ENCODE results near the gene PDZD8.

DNA sequence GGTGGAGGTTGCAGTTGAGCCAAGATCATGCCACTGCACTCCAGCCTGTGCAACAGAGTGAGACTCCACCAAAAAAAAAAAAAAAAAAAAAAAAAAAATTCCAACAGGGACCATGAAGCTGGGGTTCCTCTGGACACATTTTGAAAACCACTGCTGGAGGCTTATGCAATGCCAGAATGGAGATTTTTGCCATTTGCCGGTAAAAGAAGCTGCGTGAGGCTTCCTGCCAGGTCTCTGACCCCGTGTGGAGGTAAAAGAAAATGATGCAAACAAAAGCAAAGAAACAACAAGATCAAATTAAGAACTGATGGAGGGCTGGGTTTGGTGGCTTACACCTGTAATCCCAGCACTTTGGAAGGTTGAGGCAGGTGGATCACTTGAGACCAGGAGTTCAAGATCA lies 30.5 kb upstream of the PDZD8 start:
- TF ChIP-seq, protein P1, sequence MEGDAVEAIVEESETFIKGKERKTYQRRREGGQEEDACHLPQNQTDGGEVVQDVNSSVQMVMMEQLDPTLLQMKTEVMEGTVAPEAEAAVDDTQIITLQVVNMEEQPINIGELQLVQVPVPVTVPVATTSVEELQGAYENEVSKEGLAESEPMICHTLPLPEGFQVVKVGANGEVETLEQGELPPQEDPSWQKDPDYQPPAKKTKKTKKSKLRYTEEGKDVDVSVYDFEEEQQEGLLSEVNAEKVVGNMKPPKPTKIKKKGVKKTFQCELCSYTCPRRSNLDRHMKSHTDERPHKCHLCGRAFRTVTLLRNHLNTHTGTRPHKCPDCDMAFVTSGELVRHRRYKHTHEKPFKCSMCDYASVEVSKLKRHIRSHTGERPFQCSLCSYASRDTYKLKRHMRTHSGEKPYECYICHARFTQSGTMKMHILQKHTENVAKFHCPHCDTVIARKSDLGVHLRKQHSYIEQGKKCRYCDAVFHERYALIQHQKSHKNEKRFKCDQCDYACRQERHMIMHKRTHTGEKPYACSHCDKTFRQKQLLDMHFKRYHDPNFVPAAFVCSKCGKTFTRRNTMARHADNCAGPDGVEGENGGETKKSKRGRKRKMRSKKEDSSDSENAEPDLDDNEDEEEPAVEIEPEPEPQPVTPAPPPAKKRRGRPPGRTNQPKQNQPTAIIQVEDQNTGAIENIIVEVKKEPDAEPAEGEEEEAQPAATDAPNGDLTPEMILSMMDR (IDR thresholded peaks at IDR 0.05 in 4 of 5, conservative IDR thresholded peaks at IDR 0.05 in 1 of 5): no peak
- no peak for TF ChIP-seq POLR2A (IDR thresholded peaks at IDR 0.05)
